SH-SY5Y (cell line): ENCODE data around the gene FSTL4.

ENCODE experiments used
- GATA2 ChIP-seq: IDR thresholded peaks from 2 replicates; pipeline ENCODE4 v1.6.1; 2011; ENCODE audit warnings: mild to moderate bottlenecking, low read depth, low read length
- GATA3 ChIP-seq: IDR thresholded peaks from 2 replicates; pipeline ENCODE4 v1.6.1; 2011; ENCODE audit warnings: low read depth, mild to moderate bottlenecking, low read length, moderate library complexity

DNA sequence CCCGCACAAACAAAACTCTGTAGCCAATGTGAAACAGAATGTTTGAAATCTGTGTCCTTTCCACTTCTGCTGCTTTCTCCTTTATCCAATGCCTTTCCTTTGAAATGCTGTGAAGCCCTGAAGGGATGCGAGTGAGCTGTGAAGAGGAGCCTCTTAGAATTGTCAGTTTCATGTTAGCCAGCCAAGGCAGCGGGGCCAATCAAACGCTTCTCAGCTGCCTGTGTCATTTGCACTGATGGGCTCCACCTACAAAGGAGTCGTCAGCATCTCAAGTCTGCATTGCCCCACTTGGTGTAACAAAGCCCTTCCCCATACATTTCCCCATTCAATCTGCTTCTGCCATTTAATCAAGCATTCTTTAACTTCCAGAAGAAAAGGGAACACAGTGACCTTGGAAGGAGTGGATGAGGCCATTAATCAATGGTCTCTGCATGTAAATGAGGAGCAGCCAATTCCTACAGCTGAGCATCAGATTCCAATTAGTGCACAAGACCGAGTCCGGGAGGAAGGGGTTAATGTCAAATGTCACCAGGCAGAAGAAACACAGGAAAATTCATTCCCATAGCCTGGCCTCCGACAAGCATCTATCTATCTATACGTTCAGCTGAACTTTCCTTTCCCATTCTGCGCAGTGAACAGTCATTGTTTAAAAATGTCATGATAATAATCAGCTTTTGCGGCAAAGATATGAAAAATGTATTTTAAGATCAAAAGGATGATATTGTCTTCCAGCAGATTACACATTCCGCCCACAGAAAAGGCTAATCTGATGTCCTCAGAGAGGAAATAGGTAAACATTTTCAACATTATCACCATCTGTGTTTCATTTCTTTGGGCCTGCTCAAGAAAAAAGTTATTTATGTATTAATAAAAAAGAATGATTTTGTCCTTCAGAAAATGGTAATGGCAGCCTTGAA lies 154.6 kb downstream of the FSTL4 start:
- TF ChIP-seq GATA3, result peak; percentile 89
- TF ChIP-seq GATA2, result peak; percentile 68
